GM12878 (cell line): ENCODE measurements around the gene ITPKB. TPM values are rescaled to one million over a fixed set of nuclear protein-coding genes. Genes with fewer than 3 reads are reported as not detected.
A peak's percentile ranks its signal among the peaks of the same experiment; 100 is the strongest.

Experiments
- ATAC-seq: fragments of 200-7000 bp; cut with Tn5 transposase; 3 replicates; pipeline ENCODE4 v1.9.1; 2020; ENCODE audit warnings: mild to moderate bottlenecking, moderate library complexity
- BruUV-seq: library from RNA; stranded (reverse); fragments of 400-500 nt; replicated peaks from 2 replicates; lab custom pipeline; 2021; lab: Mats Ljungman, UMichigan
- CTCF ChIA-PET: fragments of 300-600 bp; sonication (Branson Sonifier 250); formaldehyde crosslinking; extraction: SDS; loops from one replicate; lab custom pipeline; 2021; ENCODE audit warnings: inconsistent platforms; lab: Yijun Ruan, JAX
- POLR2A ChIA-PET: fragments of 350-600 bp; formaldehyde crosslinking; extraction: SDS; loops from one replicate; lab custom pipeline; 2021; ENCODE audit warnings: inconsistent platforms; lab: Charles Lee
- RAD21 ChIA-PET: fragments of 300-600 bp; sonication (Branson Sonifier 250); formaldehyde crosslinking; loops from one replicate; lab custom pipeline; 2023; ENCODE audit warnings: antibody characterized with exemption; ENCODE audit not compliant: unreplicated experiment; lab: Charles Lee
- SMC1A ChIA-PET: fragments of 300-600 bp; sonication (Branson Sonifier 250); formaldehyde crosslinking; loops from one replicate; lab custom pipeline; 2023; ENCODE audit not compliant: unreplicated experiment, uncharacterized antibody; lab: Charles Lee
- DNase-seq: peaks from one replicate; pipeline ENCODE4 v3.0.0-alpha.2; 2011; ENCODE audit warnings: low read depth, low spot score
- FAIRE-seq: peaks from 3 replicates; lab custom pipeline; 2011; peaks lifted over from hg19 to GRCh38; lab: Jason Lieb, UNC
- H2AFZ ChIP-seq: 2 replicates; pipeline ENCODE4 v1.6.0; 2011; ENCODE audit warnings: low read depth, low read length, control low read depth; ENCODE audit not compliant: control insufficient read depth
- H3K27ac ChIP-seq: 2 replicates; pipeline ENCODE4 v1.5.1; 2011; ENCODE audit warnings: control low read depth; ENCODE audit not compliant: control insufficient read depth, insufficient read depth
- H3K27me3 ChIP-seq, 2 experiments: replicated peaks in 1 of 2; 2 replicates each; pipeline versions ENCODE4 v1.6.0 to v1.6.1; 2011; ENCODE audit warnings: low read length in 1 of 2; ENCODE audit not compliant: control insufficient read depth in 2 of 2, insufficient read depth in 2 of 2
- H3K36me3 ChIP-seq, 2 experiments: 2 replicates each; pipeline ENCODE4 v1.5.1; 2011; ENCODE audit warnings: low read length in 1 of 2; ENCODE audit not compliant: control insufficient read depth in 2 of 2, insufficient read depth in 2 of 2
- H3K4me1 ChIP-seq: 2 replicates; pipeline ENCODE4 v1.6.1; 2011; ENCODE audit warnings: mild to moderate bottlenecking, low read length, moderate library complexity, mixed read lengths; ENCODE audit not compliant: control insufficient read depth, insufficient read depth
- H3K4me2 ChIP-seq: 2 replicates; pipeline ENCODE4 v1.6.0; 2011; ENCODE audit warnings: control low read depth; ENCODE audit not compliant: control insufficient read depth, insufficient read depth
- H3K4me3 ChIP-seq: fragments of 200-600 bp; sonication (generic); 2 replicates; pipeline ENCODE4 v1.5.1; 2016
- H3K79me2 ChIP-seq: 2 replicates; pipeline ENCODE4 v1.6.0; 2011; ENCODE audit warnings: low read length; ENCODE audit not compliant: control insufficient read depth, insufficient read depth
- H3K9ac ChIP-seq: 2 replicates; pipeline ENCODE4 v1.8.0; 2011; ENCODE audit warnings: low read length, control low read depth, mixed read lengths; ENCODE audit not compliant: control insufficient read depth, insufficient read depth
- H3K9me3 ChIP-seq: replicated peaks from 3 replicates; pipeline ENCODE4 v1.5.1; 2011; ENCODE audit warnings: mild to moderate bottlenecking, low read length; ENCODE audit not compliant: control insufficient read depth, insufficient read depth
- H4K20me1 ChIP-seq: 2 replicates; pipeline ENCODE4 v1.6.0; 2011; ENCODE audit not compliant: control insufficient read depth, insufficient read depth
- CEBPZ ChIP-seq: fragments of 150-350 bp; IDR thresholded peaks from 2 replicates; pipeline ENCODE4 v1.6.1; 2016; ENCODE audit warnings: low read depth, low read length
- CREM ChIP-seq: IDR thresholded peaks from 2 replicates; pipeline ENCODE4 v1.6.1; 2014; ENCODE audit warnings: antibody characterized with exemption, low read depth
- CTCF ChIP-seq, 3 experiments: IDR thresholded peaks in 2 of 3; conservative IDR thresholded peaks in 1 of 3; 2 replicates each; pipeline ENCODE4 v1.5.1; 2011; ENCODE audit warnings: low read depth in 3 of 3, low read length in 3 of 3, mild to moderate bottlenecking in 3 of 3, control low read depth in 2 of 3, moderate library complexity in 2 of 3, inconsistent platforms in 1 of 3, mixed read lengths in 1 of 3; ENCODE audit not compliant: control insufficient read depth in 2 of 3, insufficient read depth in 1 of 3; ENCODE audit errors: extremely low read depth in 1 of 3
- FOXM1 ChIP-seq: IDR thresholded peaks from 2 replicates; pipeline ENCODE4 v1.6.1; 2012; ENCODE audit warnings: low read depth, mild to moderate bottlenecking, inconsistent platforms, low read length, moderate library complexity
- IKZF1 ChIP-seq: fragments of 450-650 bp; conservative IDR thresholded peaks from 2 replicates; pipeline ENCODE4 v1.6.1; 2017; ENCODE audit warnings: antibody characterized with exemption, mild to moderate bottlenecking
- MAX ChIP-seq: IDR thresholded peaks from 2 replicates; pipeline ENCODE4 v1.6.1; 2012; ENCODE audit warnings: low read depth, low read length, improper control_type of control experiment
- MYC ChIP-seq: IDR thresholded peaks from 2 replicates; pipeline ENCODE4 v1.6.1; 2011; ENCODE audit warnings: mild to moderate bottlenecking, low read length, moderate library complexity, inconsistent platforms; ENCODE audit not compliant: insufficient read depth, insufficient replicate concordance, insufficient read length, severe bottlenecking
- NR2F1 ChIP-seq: fragments of 450-650 bp; conservative IDR thresholded peaks from 2 replicates; pipeline ENCODE4 v1.6.1; 2017; ENCODE audit warnings: mild to moderate bottlenecking
- PAX5 ChIP-seq: IDR thresholded peaks from 2 replicates; pipeline ENCODE4 v1.6.1; 2011; ENCODE audit warnings: low read depth, low read length, borderline replicate concordance
- PML ChIP-seq: IDR thresholded peaks from 2 replicates; pipeline ENCODE4 v1.6.1; 2012; ENCODE audit warnings: low read length, inconsistent platforms
- RAD51 ChIP-seq: fragments of 450-650 bp; IDR thresholded peaks from 2 replicates; pipeline ENCODE4 v1.6.1; 2016; ENCODE audit warnings: moderate library complexity, mild to moderate bottlenecking, inconsistent platforms
- SIX5 ChIP-seq: IDR thresholded peaks from 2 replicates; pipeline ENCODE4 v1.6.1; 2011; ENCODE audit warnings: mild to moderate bottlenecking, low read depth, low read length, moderate library complexity; ENCODE audit not compliant: severe bottlenecking
- SMAD1 ChIP-seq: fragments of 450-650 bp; IDR thresholded peaks from 2 replicates; pipeline ENCODE4 v1.6.1; 2018; ENCODE audit warnings: mild to moderate bottlenecking, low read depth; ENCODE audit not compliant: partially characterized antibody
- SMC3 ChIP-seq: IDR thresholded peaks from 2 replicates; pipeline ENCODE4 v1.6.1; 2011; ENCODE audit warnings: low read length, improper control_type of control experiment, borderline replicate concordance
- SUPT20H ChIP-seq: IDR thresholded peaks from 2 replicates; pipeline ENCODE4 v1.6.1; 2011; ENCODE audit warnings: low read depth, mild to moderate bottlenecking, low read length, moderate library complexity, borderline replicate concordance; ENCODE audit not compliant: control insufficient read depth
- TAF1 ChIP-seq: IDR thresholded peaks from 2 replicates; pipeline ENCODE4 v1.6.1; 2011; ENCODE audit warnings: mild to moderate bottlenecking, low read depth, low read length, borderline replicate concordance
- TCF3 ChIP-seq: IDR thresholded peaks from 2 replicates; pipeline ENCODE4 v1.6.1; 2012; ENCODE audit warnings: low read depth, mild to moderate bottlenecking, low read length, borderline replicate concordance; ENCODE audit not compliant: insufficient read depth
- ZNF384 ChIP-seq: IDR thresholded peaks from 2 replicates; pipeline ENCODE4 v1.6.1; 2012; ENCODE audit warnings: low read depth, mild to moderate bottlenecking, low read length, improper control_type of control experiment, borderline replicate concordance
- ZZZ3 ChIP-seq: IDR thresholded peaks from 2 replicates; pipeline ENCODE4 v1.6.1; 2011; ENCODE audit warnings: low read depth; ENCODE audit not compliant: control insufficient read depth, insufficient read length
- WGBS: methylation state at CpG from one replicate; pipeline ENCODE4 v1.1.6; 2016; ENCODE audit warnings: low lambda C conversion rate; ENCODE audit not compliant: insufficient replicate concordance, insufficient coverage; ENCODE audit errors: missing lambda C conversion rate; 5-methylcytosine and 5-hydroxymethylcytosine counted together
- in situ Hi-C: fragments of 300-500 bp; cut with MboI; formaldehyde crosslinking; loops from 9 replicates; pipeline ENCODE4 v1.14.3; 2018; ENCODE audit warnings: mixed read lengths
- intact Hi-C: fragments of 100-400 bp; cut with micrococcal nuclease; formaldehyde crosslinking; loops from one replicate; pipeline ENCODE4 v1.14.2; 2022; ENCODE audit not compliant: unreplicated experiment
- polyA plus RNA-seq, 11 experiments: library from polyadenylated mRNA; depleted of rRNA in 4 of 11; unstranded in 6 of 11; stranded (reverse) in 5 of 11; fragments of >200 nt; fragmentation: Nextera tagmentation in 4 of 11; fragmentation: Illumina TruSeq in 1 of 11; extraction: Ambion mirVana in 4 of 11; extraction: Trizol in 1 of 11; gene quantifications; 1 replicate in 1 of 11; 2 replicates in 10 of 11; pipeline versions ENCODE4 v1.2.1 to v1.2.3, GENCODE V29; 2011 to 2016; ENCODE audit warnings: inconsistent platforms in 2 of 11, missing spikeins in 2 of 11, low read depth in 1 of 11
- total RNA-seq, 4 experiments: library from RNA; depleted of rRNA in 3 of 4; stranded (reverse); fragments of >200 nt in 3 of 4; fragmentation: Illumina TruSeq in 1 of 4; extraction: Trizol in 1 of 4; gene quantifications; 2 replicates each; pipeline versions ENCODE4 v1.2.1 to v1.2.3, GENCODE V29; 2013 to 2021

Gene ITPKB
- total and polyA plus RNA-seq, 10 of the 15 experiments (the other 5 are each of a cell fraction or from before 2014, with no cell fraction given), result 1.3 to 38.7 (median 12.9) TPM

DNA sequence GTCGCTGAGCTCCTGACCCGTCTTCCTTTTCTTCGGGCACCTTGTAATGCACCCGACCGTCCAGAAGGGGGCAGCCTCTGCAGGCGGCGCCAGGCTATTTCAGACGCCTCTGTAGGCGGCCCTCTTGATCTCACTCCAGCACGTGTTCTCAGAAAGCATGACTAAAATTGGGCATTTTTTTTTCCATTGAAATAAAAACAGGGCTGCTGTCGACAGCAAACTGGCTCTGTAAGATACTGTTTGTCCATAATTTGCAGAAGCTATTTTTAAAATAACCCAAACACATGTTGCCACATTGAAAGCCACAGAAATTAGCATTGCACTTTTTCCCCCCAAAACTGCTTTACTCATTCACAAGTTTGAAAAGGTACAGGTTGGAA is 112.5 kb downstream of the ITPKB start:
- ChIA-PET RAD21 (interaction anchor here (0.6 to 1.2 kb wide), 13 partner anchors 9 to 313 kb away, joined by 3 to 22 read pairs (median 4); partner anchors contain the start of genes COQ8A and ITPKB), CTCF (interaction anchor here (0.6 to 3.3 kb wide), 33 partner anchors 8 to 542 kb away, joined by 3 to 37 read pairs (median 4); partner anchors contain the start of gene ITPKB), POLR2A (no interaction called here), SMC1A (interaction anchor here (0.6 to 1.6 kb wide), 9 partner anchors 9 to 286 kb away, joined by 3 to 6 read pairs (median 4); no protein-coding TSS in a partner anchor)
- ATAC-seq (peak; percentile 93), FAIRE-seq (peak; percentile 70), DNase-seq (peak; percentile 27)
- no peak overlapping the region for H3K4me3 ChIP-seq
- H3K36me3 ChIP-seq, result no peaks in the 10 kb centered on the region
- BruUV-seq, result no TSS peak
- 2% methylated on average over 11 of the region's 11 CpGs for WGBS
- H3K9me3 ChIP-seq, result no peaks in the 10 kb centered on the region; the same call in 2 of the 3 replicates
- in situ Hi-C loops, result no loop called here
- H3K4me1 ChIP-seq, result peaks cover 6% of the 10 kb centered on the region
- peak overlapping the region; percentile 14; the same call in 1 of the 2 replicates for H3K4me2 ChIP-seq
- peak overlapping the region; percentile 60 for H2AFZ ChIP-seq
- no peaks in the 10 kb centered on the region for H3K79me2 ChIP-seq
- intact Hi-C loops, result loop anchor here (2.0 kb wide), 1 partner anchor 202 kb away; no protein-coding TSS in a partner anchor
- H3K27ac ChIP-seq, result no peak overlapping the region
- no peaks in the 10 kb centered on the region for H3K27me3 ChIP-seq
- no peak overlapping the region for H3K9ac ChIP-seq
- no peaks in the 10 kb centered on the region for H4K20me1 ChIP-seq
- TF ChIP-seq IKZF1, result 0 out of 2 replicates have a peak, but pooled peaks have one; percentile 37
- TF ChIP-seq RAD51, result peak; percentile 66
- TF ChIP-seq MYC, result no peak
- peak; percentile 37; the same call in 1 of the 2 replicates for TF ChIP-seq CREM
- TF ChIP-seq PAX5, result 0 out of 2 replicates have a peak, but pooled peaks have one; percentile 14
- peak; percentile 76 for TF ChIP-seq SMC3
- TF ChIP-seq TCF3, result peak; percentile 24; the same call in 1 of the 2 replicates
- no peak for TF ChIP-seq ZZZ3
- no peak for TF ChIP-seq CEBPZ
- TF ChIP-seq SMAD1, result no peak
- peak; percentile 79 to 97 (median 97) for TF ChIP-seq CTCF (IDR thresholded peaks at IDR 0.05 in 2 of 3, conservative IDR thresholded peaks at IDR 0.05 in 1 of 3; ENCODE audit: control insufficient read depth in 2 of 3, extremely low read depth in 1 of 3, insufficient read depth in 1 of 3, low read depth in 3 of 3, low read length in 3 of 3)
- TF ChIP-seq NR2F1, result peak; percentile 31; the same call in 1 of the 2 replicates
- TF ChIP-seq SUPT20H, result no peak
- TF ChIP-seq MAX, result peak; percentile 83
- TF ChIP-seq ZNF384, result 0 out of 2 replicates have a peak, but pooled peaks have one; percentile 26
- TF ChIP-seq TAF1, result no peak
- peak; percentile 61; the same call in 1 of the 2 replicates for TF ChIP-seq FOXM1
- no peak for TF ChIP-seq SIX5
- TF ChIP-seq PML, result no peak
